Parathyroid adenoma (tissue), 2 donors: ENCODE data around the gene MYF5.

Experiments used
- H2AFZ ChIP-seq: fragments of 300-600 bp; sonication (generic); one replicate; pipeline ENCODE4 v1.7.0; 2017; ENCODE audit warnings: antibody characterized with exemption, mild to moderate bottlenecking
- H3K27ac ChIP-seq: fragments of 300-600 bp; sonication (generic); one replicate; pipeline ENCODE4 v1.7.0; 2017
- H3K27me3 ChIP-seq: fragments of 300-600 bp; sonication (generic); one replicate; pipeline ENCODE4 v1.7.0; 2017; ENCODE audit warnings: low read length; ENCODE audit not compliant: control insufficient read depth, insufficient read depth
- H3K36me3 ChIP-seq: fragments of 300-600 bp; sonication (generic); one replicate; pipeline ENCODE4 v1.7.0; 2017; ENCODE audit warnings: low read length; ENCODE audit not compliant: control insufficient read depth, insufficient read depth
- H3K4me1 ChIP-seq: fragments of 300-600 bp; sonication (generic); one replicate; pipeline ENCODE4 v1.7.0; 2017; ENCODE audit warnings: control low read depth
- H3K4me2 ChIP-seq: fragments of 300-600 bp; sonication (generic); one replicate; pipeline ENCODE4 v1.7.0; 2017; ENCODE audit warnings: low read length
- H3K4me3 ChIP-seq: fragments of 300-600 bp; sonication (generic); one replicate; pipeline ENCODE4 v1.7.0; 2017; ENCODE audit warnings: low read depth, low read length
- H3K79me2 ChIP-seq: fragments of 300-600 bp; sonication (generic); one replicate; pipeline ENCODE4 v1.7.0; 2017; ENCODE audit warnings: control low read depth
- H3K9ac ChIP-seq: fragments of 300-600 bp; sonication (generic); one replicate; pipeline ENCODE4 v1.7.0; 2017; ENCODE audit warnings: mild to moderate bottlenecking
- H3K9me3 ChIP-seq: fragments of 300-600 bp; sonication (generic); one replicate; pipeline ENCODE4 v1.7.0; 2017; ENCODE audit warnings: low read length; ENCODE audit not compliant: control insufficient read depth
- TF ChIP-seq, protein P1 (sequence below): fragments of 300-600 bp; sonication (generic); IDR thresholded peaks from one replicate; pipeline ENCODE4 v1.7.0; 2017; ENCODE audit warnings: antibody characterized with exemption, mild to moderate bottlenecking
- donor health status: primary hyperparathyroidism.

MYF5 gene

DNA sequence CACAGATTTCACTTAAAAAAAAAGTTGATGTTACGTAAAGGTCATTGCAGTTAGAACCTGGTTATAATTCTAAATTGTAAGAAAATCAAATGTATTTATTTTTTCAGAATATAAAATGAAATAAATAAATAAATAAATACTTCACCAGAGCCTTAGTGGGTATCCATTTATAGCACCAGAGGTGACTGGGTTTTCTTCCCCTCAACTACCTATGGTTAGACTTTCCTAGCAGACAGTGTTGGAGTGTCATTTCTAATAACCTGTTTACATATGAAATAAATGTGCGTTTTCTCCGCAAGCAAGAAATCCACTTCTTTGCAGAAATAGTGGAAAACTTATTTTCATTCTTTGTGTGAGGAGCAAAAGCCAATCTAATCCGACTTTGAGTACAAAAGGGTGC lies 3.3 kb upstream of the MYF5 start:
- peak overlapping the region; percentile 48 for H2AFZ ChIP-seq
- H3K27me3 ChIP-seq, result no peaks in the 10 kb centered on the region
- peak overlapping the region; percentile 40 for H3K4me3 ChIP-seq

DNA sequence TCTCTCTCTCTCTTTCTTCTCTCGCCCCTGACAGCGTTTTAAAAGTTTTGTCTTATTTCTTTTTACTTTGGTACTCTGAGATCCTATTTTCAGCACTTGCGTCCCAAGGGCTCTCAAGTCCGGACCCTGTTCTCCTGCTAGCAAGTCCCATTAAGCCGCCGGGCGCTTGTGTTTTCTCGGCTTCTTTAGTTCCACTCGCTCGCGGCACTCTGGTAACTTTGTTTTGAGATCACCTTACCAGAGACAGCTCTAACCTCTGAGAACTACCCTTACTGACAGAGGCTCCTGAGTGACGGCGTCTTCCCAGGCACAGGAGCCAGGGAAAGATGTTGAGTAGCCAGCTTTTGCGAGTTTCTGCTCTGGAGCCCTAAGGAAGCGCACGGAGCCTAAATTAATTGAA lies 2.7 kb upstream of the MYF5 start:
- Histone ChIP-seq H3K4me1 (no peaks in the 10 kb centered on the region), H3K9me3 (no peaks in the 10 kb centered on the region), H3K27ac (no peak overlapping the region), H3K36me3 (no peaks in the 10 kb centered on the region), H2AFZ (peak overlapping the region; percentile 48), H3K4me2 (peak overlapping the region; percentile 65), H3K9ac (no peak overlapping the region), H3K4me3 (peak overlapping the region; percentile 40), H3K27me3 (no peaks in the 10 kb centered on the region), H3K79me2 (no peaks in the 10 kb centered on the region)
- TF ChIP-seq, protein P1, sequence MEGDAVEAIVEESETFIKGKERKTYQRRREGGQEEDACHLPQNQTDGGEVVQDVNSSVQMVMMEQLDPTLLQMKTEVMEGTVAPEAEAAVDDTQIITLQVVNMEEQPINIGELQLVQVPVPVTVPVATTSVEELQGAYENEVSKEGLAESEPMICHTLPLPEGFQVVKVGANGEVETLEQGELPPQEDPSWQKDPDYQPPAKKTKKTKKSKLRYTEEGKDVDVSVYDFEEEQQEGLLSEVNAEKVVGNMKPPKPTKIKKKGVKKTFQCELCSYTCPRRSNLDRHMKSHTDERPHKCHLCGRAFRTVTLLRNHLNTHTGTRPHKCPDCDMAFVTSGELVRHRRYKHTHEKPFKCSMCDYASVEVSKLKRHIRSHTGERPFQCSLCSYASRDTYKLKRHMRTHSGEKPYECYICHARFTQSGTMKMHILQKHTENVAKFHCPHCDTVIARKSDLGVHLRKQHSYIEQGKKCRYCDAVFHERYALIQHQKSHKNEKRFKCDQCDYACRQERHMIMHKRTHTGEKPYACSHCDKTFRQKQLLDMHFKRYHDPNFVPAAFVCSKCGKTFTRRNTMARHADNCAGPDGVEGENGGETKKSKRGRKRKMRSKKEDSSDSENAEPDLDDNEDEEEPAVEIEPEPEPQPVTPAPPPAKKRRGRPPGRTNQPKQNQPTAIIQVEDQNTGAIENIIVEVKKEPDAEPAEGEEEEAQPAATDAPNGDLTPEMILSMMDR, result no peak

More for the DNA sequence above, 3.3 kb upstream of the MYF5 start:
- Histone ChIP-seq H3K4me1 (no peaks in the 10 kb centered on the region), H3K9me3 (no peaks in the 10 kb centered on the region), H3K79me2 (no peaks in the 10 kb centered on the region), H3K27ac (no peak overlapping the region), H3K36me3 (no peaks in the 10 kb centered on the region), H3K9ac (no peak overlapping the region), H3K4me2 (peak overlapping the region; percentile 65)
- TF ChIP-seq, protein P1, result no peak

DNA sequence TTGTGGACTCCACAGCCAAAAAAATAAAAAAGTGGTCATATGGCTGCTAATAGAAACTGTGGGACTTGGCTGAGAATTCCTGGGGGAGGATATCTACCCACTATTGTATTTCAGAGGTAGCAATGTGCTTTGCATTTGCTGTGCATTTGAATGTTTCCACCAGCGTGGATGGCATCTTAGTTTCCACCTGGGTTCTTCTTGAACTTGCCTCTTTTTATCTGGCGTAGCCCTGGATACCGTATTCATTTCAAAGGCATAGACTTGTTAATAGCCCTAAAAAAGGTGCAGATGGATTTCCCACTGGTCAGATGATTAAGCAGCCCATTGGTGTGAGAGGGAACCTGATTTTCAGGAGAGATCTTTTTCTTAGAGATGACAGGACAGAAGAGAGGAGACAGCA lies 1.9 kb upstream of the MYF5 start:
- H3K27me3 ChIP-seq, result no peaks in the 10 kb centered on the region
- no peak overlapping the region for H3K4me3 ChIP-seq
- no peaks in the 10 kb centered on the region for H3K9me3 ChIP-seq
- H3K36me3 ChIP-seq, result no peaks in the 10 kb centered on the region
- no peak overlapping the region for H2AFZ ChIP-seq
- H3K9ac ChIP-seq, result no peak overlapping the region
- H3K4me2 ChIP-seq, result no peak overlapping the region
- H3K79me2 ChIP-seq, result no peaks in the 10 kb centered on the region
- H3K4me1 ChIP-seq, result no peaks in the 10 kb centered on the region
- TF ChIP-seq, protein P1, result no peak
- no peak overlapping the region for H3K27ac ChIP-seq

DNA sequence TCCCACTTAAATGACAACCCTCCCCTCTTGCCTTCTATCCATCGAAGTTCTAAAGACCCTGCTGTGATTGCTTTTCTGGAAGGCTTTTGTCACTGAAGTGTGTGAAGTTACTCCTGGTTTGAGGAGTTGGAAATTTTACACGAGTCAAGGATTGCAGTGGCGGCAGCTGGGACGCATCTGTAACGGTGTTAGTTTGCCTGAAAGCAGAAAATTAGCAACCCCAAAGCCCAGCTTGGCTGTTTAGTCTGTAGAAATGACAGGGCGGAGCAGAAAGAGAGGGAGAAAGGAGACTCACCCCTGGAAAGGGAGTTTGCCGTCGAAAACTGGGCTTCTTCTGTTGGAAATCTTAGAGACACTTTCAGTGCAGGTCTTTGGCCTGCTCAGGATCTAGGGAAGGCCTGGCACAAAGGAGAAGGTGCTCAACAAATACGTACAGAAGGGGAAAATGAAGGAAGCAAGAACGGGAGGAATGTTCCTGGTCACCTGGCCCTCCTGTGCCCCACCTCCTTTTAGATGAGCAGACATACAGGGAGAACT lies 931 bp upstream of the MYF5 start:
- TF ChIP-seq, protein P1, result no peak
- Histone ChIP-seq H3K4me2 (no peak overlapping the region), H3K9me3 (no peaks in the 10 kb centered on the region), H3K4me3 (no peak overlapping the region), H3K27ac (no peak overlapping the region), H3K9ac (no peak overlapping the region), H3K4me1 (no peaks in the 10 kb centered on the region), H2AFZ (no peak overlapping the region), H3K27me3 (no peaks in the 10 kb centered on the region), H3K79me2 (no peaks in the 10 kb centered on the region), H3K36me3 (no peaks in the 10 kb centered on the region)

DNA sequence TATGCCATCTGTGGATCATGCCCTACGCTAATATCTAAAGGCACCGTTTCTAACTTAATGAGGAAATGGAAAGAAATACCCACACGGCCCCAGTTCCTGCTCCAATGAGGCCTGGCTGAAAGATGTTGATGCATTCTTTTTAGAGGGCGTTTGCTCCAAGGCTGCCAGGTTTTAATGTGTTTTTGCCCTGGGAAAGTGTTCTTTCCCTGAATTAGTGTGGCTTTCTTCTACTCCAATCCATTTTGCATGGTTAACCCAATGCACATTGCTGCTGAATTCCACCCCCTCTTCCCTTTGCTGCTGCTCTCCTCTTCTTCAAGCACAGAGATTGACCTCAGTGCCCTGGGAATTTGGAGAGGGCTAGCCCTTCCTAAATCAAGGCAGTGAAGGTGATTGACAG lies 1.1 kb downstream of the MYF5 start:
- no peak overlapping the region for H3K9ac ChIP-seq
- TF ChIP-seq, protein P1, result no peak
- no peaks in the 10 kb centered on the region for H3K79me2 ChIP-seq
- no peaks in the 10 kb centered on the region for H3K27me3 ChIP-seq
- H3K4me1 ChIP-seq, result no peaks in the 10 kb centered on the region
- H3K9me3 ChIP-seq, result no peaks in the 10 kb centered on the region
- H3K36me3 ChIP-seq, result no peaks in the 10 kb centered on the region
- no peak overlapping the region for H2AFZ ChIP-seq
- no peak overlapping the region for H3K4me3 ChIP-seq
- no peak overlapping the region for H3K4me2 ChIP-seq
- H3K27ac ChIP-seq, result no peak overlapping the region
